Stimulated activated CD8-positive, alpha-beta memory T cell treated with anti-CD3 and anti-CD28 coated beads, Interleukin-7, amount 100 ng/mL, for 1 hour (primary cell): ENCODE results near the gene SPINK1.
"Not testable (repeated sequence)": the region's sequence is repeated elsewhere in the genome, so short reads cannot be mapped to it uniquely, and the experiment has no call there.

Source experiments
- DNase-seq, 2 donors: peaks; one replicate each; pipeline ENCODE4 v3.0.0-alpha.2; 2020; ENCODE audit warnings: low read depth in 2 of 2

Gene SPINK1

GRCh38 chr5:147854894-147855773, 23.7 kb upstream of the SPINK1 start:
- no peak for DNase-seq

- DNase-seq = no peak
These were observed 22.9 kb upstream of the SPINK1 start for GRCh38 chr5:147854331-147854730.

- DNase-seq = no peak
These were observed 22.0 kb upstream of the SPINK1 start for GRCh38 chr5:147853372-147853987.

- no peak for DNase-seq
These were observed 20.9 kb upstream of the SPINK1 start for GRCh38 chr5:147852365-147852764.

- DNase-seq = no peak
These were observed 20.1 kb upstream of the SPINK1 start for GRCh38 chr5:147851578-147851977.

- DNase-seq = no peak
These were observed 17.8 kb upstream of the SPINK1 start for GRCh38 chr5:147849226-147849625.

- no peak for DNase-seq
These were observed 14.1 kb upstream of the SPINK1 start for GRCh38 chr5:147845618-147846017.

GRCh38 chr5:147844846-147845245, 13.4 kb upstream of the SPINK1 start:
- no peak for DNase-seq

- DNase-seq = no peak
These were observed 11.4 kb upstream of the SPINK1 start for GRCh38 chr5:147842869-147843268.

GRCh38 chr5:147836439-147836838, 5.0 kb upstream of the SPINK1 start:
- no peak for DNase-seq

- no peak for DNase-seq
These were observed 3.9 kb upstream of the SPINK1 start for GRCh38 chr5:147835386-147835798.

- DNase-seq = no peak
These were observed 1.1 kb upstream of the SPINK1 start for GRCh38 chr5:147832541-147832940.

- DNase-seq = no peak
These were observed 1.4 kb downstream of the SPINK1 start for GRCh38 chr5:147830035-147830434.

GRCh38 chr5:147827017-147827416, 4.5 kb downstream of the SPINK1 start:
- not testable (repeated sequence) for DNase-seq

GRCh38 chr5:147826361-147826760, 5.1 kb downstream of the SPINK1 start:
- no peak for DNase-seq

GRCh38 chr5:147822686-147823491, 8.6 kb downstream of the SPINK1 start:
- no peak for DNase-seq

- not testable (repeated sequence) for DNase-seq
These were observed 9.2 kb downstream of the SPINK1 start for GRCh38 chr5:147822222-147822621.

- DNase-seq = no peak
These were observed 9.7 kb downstream of the SPINK1 start for GRCh38 chr5:147821766-147822165.

- DNase-seq = no peak
These were observed 12.2 kb downstream of the SPINK1 start for GRCh38 chr5:147819261-147819770.

- DNase-seq = no peak
These were observed 13.2 kb downstream of the SPINK1 start for GRCh38 chr5:147818290-147818689.

GRCh38 chr5:147813696-147814095, 17.8 kb downstream of the SPINK1 start:
- DNase-seq = no peak
